NB4 (cell line): ENCODE data around the gene IRF3.

Source experiments
- MAX ChIP-seq: IDR thresholded peaks from 2 replicates; pipeline ENCODE4 v1.6.1; 2011; ENCODE audit warnings: low read depth, low read length
- MYC ChIP-seq: IDR thresholded peaks from 2 replicates; pipeline ENCODE4 v1.6.1; 2011; ENCODE audit warnings: low read depth, low read length
- POLR2A ChIP-seq: IDR thresholded peaks from 2 replicates; pipeline ENCODE4 v1.6.1; 2011; ENCODE audit warnings: mild to moderate bottlenecking; ENCODE audit not compliant: insufficient read length; ENCODE audit errors: extremely low read depth
- TF ChIP-seq, protein P1 (sequence below): IDR thresholded peaks from one replicate; pipeline ENCODE4 v1.5.1; 2012; ENCODE audit warnings: low read depth, low read length

GRCh38 chr19:49683814-49684250 is 18.2 kb upstream of the IRF3 start:
- TF ChIP-seq, protein P1, sequence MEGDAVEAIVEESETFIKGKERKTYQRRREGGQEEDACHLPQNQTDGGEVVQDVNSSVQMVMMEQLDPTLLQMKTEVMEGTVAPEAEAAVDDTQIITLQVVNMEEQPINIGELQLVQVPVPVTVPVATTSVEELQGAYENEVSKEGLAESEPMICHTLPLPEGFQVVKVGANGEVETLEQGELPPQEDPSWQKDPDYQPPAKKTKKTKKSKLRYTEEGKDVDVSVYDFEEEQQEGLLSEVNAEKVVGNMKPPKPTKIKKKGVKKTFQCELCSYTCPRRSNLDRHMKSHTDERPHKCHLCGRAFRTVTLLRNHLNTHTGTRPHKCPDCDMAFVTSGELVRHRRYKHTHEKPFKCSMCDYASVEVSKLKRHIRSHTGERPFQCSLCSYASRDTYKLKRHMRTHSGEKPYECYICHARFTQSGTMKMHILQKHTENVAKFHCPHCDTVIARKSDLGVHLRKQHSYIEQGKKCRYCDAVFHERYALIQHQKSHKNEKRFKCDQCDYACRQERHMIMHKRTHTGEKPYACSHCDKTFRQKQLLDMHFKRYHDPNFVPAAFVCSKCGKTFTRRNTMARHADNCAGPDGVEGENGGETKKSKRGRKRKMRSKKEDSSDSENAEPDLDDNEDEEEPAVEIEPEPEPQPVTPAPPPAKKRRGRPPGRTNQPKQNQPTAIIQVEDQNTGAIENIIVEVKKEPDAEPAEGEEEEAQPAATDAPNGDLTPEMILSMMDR, result no peak
- no peak for TF ChIP-seq POLR2A
- no peak for TF ChIP-seq MAX
- TF ChIP-seq MYC, result no peak
